Measurements from ENCODE around the gene LACC1. TPM values are rescaled to one million over a fixed set of nuclear protein-coding genes. Genes with fewer than 3 reads are reported as not detected.
A peak's percentile ranks its signal among the peaks of the same experiment; 100 is the strongest.

LACC1 gene
- total RNA-seq, 1 experiment from 2014 or later, result 0.47 TPM

- TF ChIP-seq, protein P1, sequence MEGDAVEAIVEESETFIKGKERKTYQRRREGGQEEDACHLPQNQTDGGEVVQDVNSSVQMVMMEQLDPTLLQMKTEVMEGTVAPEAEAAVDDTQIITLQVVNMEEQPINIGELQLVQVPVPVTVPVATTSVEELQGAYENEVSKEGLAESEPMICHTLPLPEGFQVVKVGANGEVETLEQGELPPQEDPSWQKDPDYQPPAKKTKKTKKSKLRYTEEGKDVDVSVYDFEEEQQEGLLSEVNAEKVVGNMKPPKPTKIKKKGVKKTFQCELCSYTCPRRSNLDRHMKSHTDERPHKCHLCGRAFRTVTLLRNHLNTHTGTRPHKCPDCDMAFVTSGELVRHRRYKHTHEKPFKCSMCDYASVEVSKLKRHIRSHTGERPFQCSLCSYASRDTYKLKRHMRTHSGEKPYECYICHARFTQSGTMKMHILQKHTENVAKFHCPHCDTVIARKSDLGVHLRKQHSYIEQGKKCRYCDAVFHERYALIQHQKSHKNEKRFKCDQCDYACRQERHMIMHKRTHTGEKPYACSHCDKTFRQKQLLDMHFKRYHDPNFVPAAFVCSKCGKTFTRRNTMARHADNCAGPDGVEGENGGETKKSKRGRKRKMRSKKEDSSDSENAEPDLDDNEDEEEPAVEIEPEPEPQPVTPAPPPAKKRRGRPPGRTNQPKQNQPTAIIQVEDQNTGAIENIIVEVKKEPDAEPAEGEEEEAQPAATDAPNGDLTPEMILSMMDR (conservative IDR thresholded peaks at IDR 0.05; ENCODE audit: low read depth, low read length), result no peak
- TF ChIP-seq EZH2 (IDR thresholded peaks at IDR 0.05; ENCODE audit: borderline replicate concordance, low read depth, low read length, poor library complexity, severe bottlenecking), result no peak
- no peak for DNase-seq (ENCODE audit: low spot score)
- no peaks in the 10 kb centered on the region for H3K36me3 ChIP-seq (ENCODE audit: insufficient read depth, low read length, poor library complexity, severe bottlenecking)
- H3K27me3 ChIP-seq (replicated peaks; ENCODE audit: insufficient read depth, low read depth, low read length, poor library complexity), result peaks cover 4% of the 10 kb centered on the region
- BruUV-seq (replicated peaks), result no TSS peak
- no peak overlapping the region for H3K4me3 ChIP-seq (ENCODE audit: low read depth, low read length, poor library complexity, severe bottlenecking)
- intact Hi-C loops (cut with micrococcal nuclease; ENCODE audit: unreplicated experiment), result no loop called here
- POLR2A ChIA-PET (ENCODE audit: low non-redundant PET), result no interaction called here
- H3K27ac ChIP-seq (ENCODE audit: low read depth, low read length, poor library complexity, severe bottlenecking), result no peak overlapping the region
- no peaks in the 10 kb centered on the region for H3K9me3 ChIP-seq (ENCODE audit: low read depth, low read length, poor library complexity, severe bottlenecking)
- no peaks in the 10 kb centered on the region for H3K4me1 ChIP-seq (ENCODE audit: insufficient read depth, low read length, poor library complexity, severe bottlenecking)
- CTCF ChIA-PET, result no interaction called here
Observed at GRCh38 chr13:43895940-43896339, 16.2 kb downstream of the LACC1 start.

- H3K4me3 ChIP-seq (ENCODE audit: low read depth, low read length, poor library complexity, severe bottlenecking), result no peak overlapping the region
- H3K27ac ChIP-seq (ENCODE audit: low read depth, low read length, poor library complexity, severe bottlenecking), result no peak overlapping the region
- H3K9me3 ChIP-seq (ENCODE audit: low read depth, low read length, poor library complexity, severe bottlenecking), result no peaks in the 10 kb centered on the region
- CTCF ChIA-PET, result interaction anchor here (0.6 to 1.1 kb wide), 3 partner anchors 108 to 211 kb away, joined by 3 to 4 read pairs (median 3); no protein-coding TSS in a partner anchor
- peak; percentile 76 for DNase-seq (ENCODE audit: low spot score)
- intact Hi-C loops (cut with micrococcal nuclease; ENCODE audit: unreplicated experiment), result loop anchor here (2.0 to 10.0 kb wide), 3 partner anchors 565 to 1399 kb away; no protein-coding TSS in a partner anchor
- BruUV-seq (replicated peaks), result no TSS peak
- no peaks in the 10 kb centered on the region for H3K4me1 ChIP-seq (ENCODE audit: insufficient read depth, low read length, poor library complexity, severe bottlenecking)
- H3K27me3 ChIP-seq (replicated peaks; ENCODE audit: insufficient read depth, low read depth, low read length, poor library complexity), result no peaks in the 10 kb centered on the region
- no peaks in the 10 kb centered on the region for H3K36me3 ChIP-seq (ENCODE audit: insufficient read depth, low read length, poor library complexity, severe bottlenecking)
- POLR2A ChIA-PET (ENCODE audit: low non-redundant PET), result no interaction called here
- TF ChIP-seq, protein P1 (conservative IDR thresholded peaks at IDR 0.05; ENCODE audit: low read depth, low read length), result peak; percentile 78
- TF ChIP-seq EZH2 (IDR thresholded peaks at IDR 0.05; ENCODE audit: borderline replicate concordance, low read depth, low read length, poor library complexity, severe bottlenecking), result no peak
Observed at GRCh38 chr13:43905435-43906031, 25.8 kb downstream of the LACC1 start.

DNA sequence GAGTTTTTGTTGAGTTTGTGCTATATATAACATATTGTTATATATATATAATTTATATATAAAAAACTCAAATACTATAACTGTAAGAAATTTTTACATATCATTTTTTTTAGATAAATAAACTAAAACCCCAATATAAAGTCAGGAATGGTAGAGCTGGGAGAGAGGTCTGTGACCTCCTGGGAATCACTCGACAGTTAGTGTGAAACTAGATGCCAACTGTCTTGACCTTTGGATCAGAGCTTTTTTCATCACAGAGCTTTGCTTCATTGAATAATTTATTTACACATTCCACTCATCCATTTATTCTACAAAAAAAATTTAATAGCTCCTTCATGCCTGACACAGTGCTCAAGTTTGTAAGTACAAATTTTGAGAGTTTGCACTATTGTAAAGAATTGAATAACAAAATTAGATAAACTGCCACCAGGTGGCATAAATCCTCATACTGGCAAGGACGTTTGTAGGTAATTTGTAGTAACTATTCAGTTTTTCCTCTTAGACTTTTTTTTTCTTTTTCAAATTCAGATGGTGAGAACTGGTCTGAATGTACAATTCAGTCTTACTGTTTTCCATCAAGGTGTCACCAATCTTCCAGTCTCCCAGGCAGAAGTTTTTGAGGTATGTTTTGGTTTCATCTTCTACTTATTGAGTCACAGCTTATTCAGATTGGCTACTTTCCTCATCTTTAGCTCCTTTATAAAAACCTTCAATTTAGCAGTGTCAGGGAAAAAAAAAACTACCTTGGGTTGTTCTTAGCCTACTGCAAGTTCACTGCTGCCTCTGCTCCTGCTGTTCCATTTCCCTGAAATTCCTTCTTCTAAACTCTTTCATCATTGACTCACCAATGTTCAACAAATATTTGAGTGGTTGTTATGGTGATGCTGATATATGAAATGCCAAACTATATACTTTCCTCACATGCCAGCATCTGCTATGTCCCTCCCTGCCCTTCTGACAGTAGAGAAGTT, 28.7 kb downstream of the LACC1 start:
- TF ChIP-seq, protein P1 (conservative IDR thresholded peaks at IDR 0.05; ENCODE audit: low read depth, low read length), result peak; percentile 64
- TF ChIP-seq EZH2 (IDR thresholded peaks at IDR 0.05; ENCODE audit: borderline replicate concordance, low read depth, low read length, poor library complexity, severe bottlenecking), result no peak

More for the DNA sequence above, 28.7 kb downstream of the LACC1 start:
- Histone ChIP-seq H3K36me3 (ENCODE audit: insufficient read depth, low read length, poor library complexity, severe bottlenecking) (no peaks in the 10 kb centered on the region), H3K4me1 (ENCODE audit: insufficient read depth, low read length, poor library complexity, severe bottlenecking) (no peaks in the 10 kb centered on the region), H3K27ac (ENCODE audit: low read depth, low read length, poor library complexity, severe bottlenecking) (no peak overlapping the region), H3K9me3 (ENCODE audit: low read depth, low read length, poor library complexity, severe bottlenecking) (no peaks in the 10 kb centered on the region), H3K27me3 (replicated peaks; ENCODE audit: insufficient read depth, low read depth, low read length, poor library complexity) (no peaks in the 10 kb centered on the region), H3K4me3 (ENCODE audit: low read depth, low read length, poor library complexity, severe bottlenecking) (no peak overlapping the region)
- CTCF ChIA-PET, result interaction anchor here (0.6 to 2.5 kb wide), 3 partner anchors 140 to 643 kb away, joined by 3 to 14 read pairs (median 4); no protein-coding TSS in a partner anchor
- no TSS peak for BruUV-seq (replicated peaks)
- peak; percentile 52 for DNase-seq (ENCODE audit: low spot score)
- intact Hi-C loops (cut with micrococcal nuclease; ENCODE audit: unreplicated experiment), result loop anchor here (1.0 to 10.0 kb wide), 4 partner anchors 140 to 1396 kb away; no protein-coding TSS in a partner anchor
- POLR2A ChIA-PET (ENCODE audit: low non-redundant PET), result no interaction called here

Measured in A673 (cell line).